Measurements from ENCODE around the gene FTH1. TPM values are rescaled to one million over a fixed set of nuclear protein-coding genes. Genes with fewer than 3 reads are reported as not detected.

The FTH1 gene
- total and polyA plus RNA-seq, 2 of the 8 experiments (the other 6 are each of a cell fraction or from before 2014, with no cell fraction given) = 1,153 to 1,461 TPM

GRCh38 chr11:61996933-61997332 is 29.5 kb upstream of the FTH1 start:
- no peak overlapping the region for H3K4ac ChIP-seq (replicated peaks; ENCODE audit: insufficient read length, low read depth, low read length)
- no peaks in the 10 kb centered on the region for H3K27me3 ChIP-seq (replicated peaks in 1 of 4; ENCODE audit: control insufficient read depth in 3 of 4, extremely low read depth in 1 of 4, insufficient read depth in 3 of 4, low read length in 3 of 4)
- H3K27ac ChIP-seq (ENCODE audit: low read depth, low read length) = no peak overlapping the region; the same call in 1 of the 2 replicates
- no peaks in the 10 kb centered on the region for H3K36me3 ChIP-seq (ENCODE audit: control insufficient read depth in 2 of 4, insufficient read depth in 4 of 4, low read length in 3 of 4)
- peak overlapping the region; percentile 20; the same call in 1 of the 2 replicates for H2BK15ac ChIP-seq (ENCODE audit: low read length)
- no peak overlapping the region for H2BK120ac ChIP-seq (replicated peaks; ENCODE audit: low read depth, low read length)
- H3K18ac ChIP-seq (ENCODE audit: extremely low read depth, low read length) = peak overlapping the region; percentile 48; the same call in 1 of the 2 replicates
- no peak overlapping the region for H3K4me2 ChIP-seq (ENCODE audit: insufficient read depth in 1 of 2, low read depth in 2 of 2, low read length in 2 of 2)
- no peaks in the 10 kb centered on the region for H3K79me1 ChIP-seq (ENCODE audit: low read depth, low read length)
- H4K8ac ChIP-seq (ENCODE audit: extremely low read depth, insufficient read depth, low read length) = no peak overlapping the region
- H3K23me2 ChIP-seq (ENCODE audit: low read depth, low read length) = no peaks in the 10 kb centered on the region; the same call in 1 of the 2 replicates
- no peak for DNase-seq (ENCODE audit: low read depth in 1 of 2, low spot score in 2 of 2)
- WGBS, 2 experiments (ENCODE audit: extremely low coverage in 1 of 2, insufficient coverage in 1 of 2, insufficient read length in 1 of 2, insufficient replicate concordance in 2 of 2, low coverage in 1 of 2, low lambda C conversion rate in 2 of 2, missing lambda C conversion rate in 1 of 2) = 73% methylated on average over 4 of the region's 4 CpGs; no CpG with 5 or more reads in 1 of the 2 experiments
- H4K20me1 ChIP-seq (replicated peaks in 1 of 2; ENCODE audit: control insufficient read depth in 1 of 2, insufficient read depth in 2 of 2, low read length in 2 of 2) = no peaks in the 10 kb centered on the region
- H3K56ac ChIP-seq (replicated peaks; ENCODE audit: insufficient read length, low read depth, low read length) = no peak overlapping the region
- H2BK5ac ChIP-seq (ENCODE audit: low read depth, low read length) = no peak overlapping the region
- POLR2A ChIA-PET (ENCODE audit: partially characterized antibody) = interaction anchor here (0.9 to 4.5 kb wide), 7 partner anchors 9 to 34 kb away, joined by 3 to 19 read pairs (median 3); no protein-coding TSS in a partner anchor
- H3K4me1 ChIP-seq (replicated peaks in 1 of 4; ENCODE audit: control insufficient read depth in 3 of 4, insufficient read depth in 4 of 4, low read length in 3 of 4) = peaks cover 0 to 18% (median 6%) of the 10 kb centered on the region in 4 experiments; a peak in 6 of 7 replicates
- H2BK20ac ChIP-seq (ENCODE audit: low read length) = peak overlapping the region; percentile 43; the same call in 1 of the 2 replicates
- H4K91ac ChIP-seq (replicated peaks; ENCODE audit: insufficient read length, low read length) = no peak overlapping the region
- H3K9ac ChIP-seq (replicated peaks in 1 of 4; ENCODE audit: extremely low read depth in 1 of 4, low read depth in 3 of 4, low read length in 3 of 4) = no peak overlapping the region
- no peak overlapping the region for H4K5ac ChIP-seq (ENCODE audit: insufficient read length, low read depth, low read length)
- H3K14ac ChIP-seq (ENCODE audit: insufficient read length) = no peak overlapping the region
- H2AK5ac ChIP-seq (ENCODE audit: low read depth, low read length) = 0 out of 2 replicates have a peak overlapping the region, but pooled peaks have one; percentile 60
- no peaks in the 10 kb centered on the region for H3K9me3 ChIP-seq (ENCODE audit: insufficient read depth in 2 of 2, low read depth in 1 of 2, low read length in 1 of 2)
- H3K4me3 ChIP-seq (ENCODE audit: extremely low read depth in 1 of 4, insufficient read depth in 2 of 4, low read depth in 3 of 4, low read length in 4 of 4) = no peak overlapping the region
- peak overlapping the region; percentile 75 for H2BK12ac ChIP-seq (ENCODE audit: low read depth, low read length)
- CTCF ChIA-PET (ENCODE audit: partially characterized antibody) = interaction anchor here (0.7 to 2.1 kb wide), 11 partner anchors 9 to 105 kb away, joined by 3 to 7 read pairs (median 3); no protein-coding TSS in a partner anchor
- H3K79me2 ChIP-seq (ENCODE audit: control insufficient read depth in 1 of 2, insufficient read depth in 2 of 2, low read length in 2 of 2) = no peaks in the 10 kb centered on the region
- H3K23ac ChIP-seq (ENCODE audit: insufficient read length) = no peak overlapping the region
- no peak for FAIRE-seq
- peak overlapping the region; percentile 18; the same call in 1 of the 2 replicates for H2AFZ ChIP-seq (ENCODE audit: low read length)
- TF ChIP-seq POLR2A (IDR thresholded peaks at IDR 0.05; ENCODE audit: control extremely low read depth in 1 of 2, low read depth in 2 of 2, low read length in 2 of 2) (no peak), BCL11A (IDR thresholded peaks at IDR 0.05; ENCODE audit: low read depth in 2 of 2, low read length in 2 of 2) (no peak), SIRT6 (IDR thresholded peaks at IDR 0.05; ENCODE audit: low read length) (no peak)

All from H1 (cell line).